ENCODE data around the gene ADAMTS17. TPM values are rescaled to one million over a fixed set of nuclear protein-coding genes. Genes with fewer than 3 reads are reported as not detected.

The ADAMTS17 gene
- total and polyA plus RNA-seq, 3 donors from 2014 or later: 6.8 to 17.8 (median 12.4) TPM

GRCh38 chr15:100050877-100051786 is 290.6 kb downstream of the ADAMTS17 start:
- no peak for DNase-seq
- intact Hi-C loops (cut with DNase I; ENCODE audit: low total_unique reads): no loop called here
- 92 to 93% methylated on average over 19 of the region's 19 CpGs for WGBS, 2 donors
- Histone ChIP-seq H3K4me3 (no peak overlapping the region), H3K9me3 (no peaks in the 10 kb centered on the region), H3K27me3 (no peaks in the 10 kb centered on the region), H3K4me1 (no peaks in the 10 kb centered on the region), H3K36me3 (ENCODE audit: low read depth, missing control alignments) (no peaks in the 10 kb centered on the region), H3K27ac (no peak overlapping the region)
- TF ChIP-seq POLR2A (IDR thresholded peaks at IDR 0.05): no peak
- no peak for TF ChIP-seq CTCF (IDR thresholded peaks at IDR 0.05)

DNA sequence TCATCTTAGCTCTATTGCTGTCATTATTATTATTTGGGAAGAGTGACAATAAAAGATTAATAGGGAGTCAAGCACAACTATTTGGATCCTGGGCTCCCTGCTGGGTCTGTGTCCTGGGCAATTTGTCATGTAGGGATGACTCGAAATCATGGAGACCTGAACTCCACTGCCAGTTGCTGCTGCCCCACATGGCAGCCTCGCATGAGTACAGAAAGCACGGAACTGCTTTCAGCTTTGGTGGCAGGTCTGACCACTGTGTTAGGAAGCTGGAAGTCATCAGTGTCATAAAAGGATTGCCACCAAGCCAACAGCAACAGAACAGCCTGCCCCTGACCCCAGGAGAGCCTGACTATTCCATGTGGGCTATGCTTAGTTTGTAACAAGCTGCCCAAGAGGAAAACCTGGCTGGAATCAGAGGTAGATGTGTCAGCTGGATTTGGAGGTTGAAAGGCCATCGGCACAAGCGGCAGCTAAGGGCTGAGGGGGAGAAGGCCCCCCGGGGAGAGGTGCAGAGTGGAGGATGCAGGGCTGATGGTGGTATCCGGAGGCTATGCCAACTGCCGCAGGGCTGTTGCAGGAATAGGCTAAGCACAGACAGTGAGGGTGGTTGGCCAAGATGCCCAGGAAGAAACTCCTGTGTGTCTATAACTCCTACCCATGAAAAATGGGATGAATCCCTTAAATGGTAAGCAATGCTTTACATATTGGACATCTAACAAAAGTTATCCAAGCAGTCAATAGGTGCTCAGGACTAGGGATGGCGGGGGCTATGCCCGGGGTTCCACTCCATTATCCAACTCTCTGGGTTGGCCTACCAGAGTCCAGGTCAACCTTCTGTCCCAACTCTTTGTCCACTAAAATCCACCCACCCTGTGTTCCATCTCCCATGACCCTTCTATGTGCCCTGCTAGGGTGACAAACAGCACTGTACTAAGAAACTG is 291.6 kb downstream of the ADAMTS17 start:
- intact Hi-C loops (cut with DNase I; ENCODE audit: low total_unique reads): no loop called here
- Histone ChIP-seq H3K27ac (no peak overlapping the region), H3K27me3 (no peaks in the 10 kb centered on the region), H3K4me3 (no peak overlapping the region), H3K4me1 (no peaks in the 10 kb centered on the region), H3K36me3 (ENCODE audit: low read depth, missing control alignments) (no peaks in the 10 kb centered on the region), H3K9me3 (no peaks in the 10 kb centered on the region)
- 86 to 93% methylated on average over 10 of the region's 10 CpGs for whole genome bisulfite sequencing, 2 donors
- no peak for TF ChIP-seq CTCF (IDR thresholded peaks at IDR 0.05)
- no peak for TF ChIP-seq POLR2A (IDR thresholded peaks at IDR 0.05)
- DNase-seq: no peak

DNA sequence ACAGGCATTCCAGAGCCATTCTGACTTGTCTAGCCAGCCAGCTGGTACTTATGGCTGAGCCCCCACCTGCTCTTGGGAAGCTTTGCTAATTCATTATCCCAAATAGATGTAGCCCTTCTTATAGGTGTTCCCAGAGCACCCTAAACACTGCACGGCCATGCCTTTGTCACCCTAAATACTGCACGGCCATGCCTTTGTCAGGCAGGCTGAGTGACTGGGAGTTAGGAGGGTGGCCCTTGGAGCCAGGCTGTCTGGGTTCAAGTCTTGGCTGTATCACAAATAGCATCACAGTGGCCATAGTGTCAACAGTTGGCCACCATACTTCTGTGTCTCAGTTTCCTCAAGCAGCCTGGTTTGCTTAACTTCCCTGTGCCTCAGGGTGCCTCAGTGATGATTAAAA is 292.3 kb downstream of the ADAMTS17 start:
- no peaks in the 10 kb centered on the region for H3K4me1 ChIP-seq
- no peaks in the 10 kb centered on the region for H3K9me3 ChIP-seq
- DNase-seq: no peak
- 97 to 100% methylated on average over 1 to 2 of the region's 2 CpGs for WGBS, 2 donors
- H3K27ac ChIP-seq: no peak overlapping the region
- intact Hi-C loops (cut with DNase I; ENCODE audit: low total_unique reads): no loop called here
- H3K36me3 ChIP-seq (ENCODE audit: low read depth, missing control alignments): no peaks in the 10 kb centered on the region
- TF ChIP-seq POLR2A (IDR thresholded peaks at IDR 0.05) (no peak), CTCF (IDR thresholded peaks at IDR 0.05) (no peak)
- H3K27me3 ChIP-seq: no peaks in the 10 kb centered on the region
- no peak overlapping the region for H3K4me3 ChIP-seq

- intact Hi-C loops (cut with DNase I; ENCODE audit: low total_unique reads): no loop called here
- TF ChIP-seq CTCF (IDR thresholded peaks at IDR 0.05) (no peak), POLR2A (IDR thresholded peaks at IDR 0.05) (no peak)
- no peaks in the 10 kb centered on the region for H3K36me3 ChIP-seq (ENCODE audit: low read depth, missing control alignments)
- no peaks in the 10 kb centered on the region for H3K9me3 ChIP-seq
- 96 to 97% methylated on average over 4 to 11 of the region's 11 CpGs for WGBS, 2 donors
- no peak overlapping the region for H3K27ac ChIP-seq
- H3K4me3 ChIP-seq: no peak overlapping the region
- H3K27me3 ChIP-seq: no peaks in the 10 kb centered on the region
- no peak for DNase-seq
- H3K4me1 ChIP-seq: no peaks in the 10 kb centered on the region
These were observed 293.0 kb downstream of the ADAMTS17 start for GRCh38 chr15:100048736-100049135.

Measured in testis (tissue), 3 donors.